K562 (cell line): Measurements from ENCODE around the gene SPOCK2. TPM values are rescaled to one million over a fixed set of nuclear protein-coding genes. Genes with fewer than 3 reads are reported as not detected.
A peak's percentile ranks its signal among the peaks of the same experiment; 100 is the strongest.

Experiments used
- ARNT ChIP-seq, 2 experiments: fragments of 450-650 bp; IDR thresholded peaks; 2 replicates each; pipeline ENCODE4 v1.6.1; 2016; ENCODE audit warnings: mild to moderate bottlenecking in 1 of 2
- ATF1 ChIP-seq, 2 experiments: fragments of 450-650 bp in 1 of 2; IDR thresholded peaks; 2 replicates each; pipeline ENCODE4 v1.6.1; 2016; ENCODE audit warnings: missing compliant biosample characterization in 1 of 2, missing genetic modification characterization in 1 of 2
- CEBPG ChIP-seq, 3 experiments: fragments of 200-800 bp in 1 of 3; sonication (Bioruptor generic) in 1 of 3; sonication (generic) in 1 of 3; formaldehyde crosslinking in 1 of 3; IDR thresholded peaks in 2 of 3; conservative IDR thresholded peaks in 1 of 3; 2 replicates each; pipeline versions ENCODE4 v1.6.1 to v1.8.0; 2016 to 2022; ENCODE audit warnings: missing compliant biosample characterization in 2 of 3, missing genetic modification characterization in 2 of 3, mild to moderate bottlenecking in 1 of 3, missing genetic modification reagents in 1 of 3
- ELF4 ChIP-seq: fragments of 450-650 bp; formaldehyde crosslinking; IDR thresholded peaks from 2 replicates; pipeline ENCODE4 v1.4.0; 2022; ENCODE audit warnings: missing genetic modification characterization
- FOXJ2 ChIP-seq: fragments of 200-800 bp; sonication (Bioruptor generic); IDR thresholded peaks from 2 replicates; pipeline ENCODE4 v1.6.1; 2016; ENCODE audit warnings: missing genetic modification characterization, missing compliant biosample characterization
- FOXK1 ChIP-seq: sonication (generic); formaldehyde crosslinking; IDR thresholded peaks from 2 replicates; pipeline ENCODE4 v1.8.0; 2022; ENCODE audit warnings: missing genetic modification reagents, mild to moderate bottlenecking, borderline replicate concordance
- GATAD2B ChIP-seq: fragments of 450-650 bp; IDR thresholded peaks from 2 replicates; pipeline ENCODE4 v1.6.1; 2017; ENCODE audit warnings: mild to moderate bottlenecking, borderline replicate concordance
- LCOR ChIP-seq: sonication (generic); formaldehyde crosslinking; IDR thresholded peaks from 2 replicates; pipeline ENCODE4 v1.8.0; 2022; ENCODE audit warnings: mild to moderate bottlenecking, missing genetic modification reagents
- MEIS2 ChIP-seq: fragments of 450-650 bp; IDR thresholded peaks from 2 replicates; pipeline ENCODE4 v1.6.1; 2014; ENCODE audit warnings: mild to moderate bottlenecking; ENCODE audit not compliant: partially characterized antibody
- TCF3 ChIP-seq: sonication (generic); formaldehyde crosslinking; IDR thresholded peaks from 2 replicates; pipeline ENCODE4 v1.4.0; 2020; ENCODE audit warnings: mild to moderate bottlenecking, missing genetic modification reagents
- TFAP4 ChIP-seq: sonication (generic); formaldehyde crosslinking; IDR thresholded peaks from 2 replicates; pipeline ENCODE4 v1.8.0; 2022; ENCODE audit warnings: missing genetic modification reagents, mild to moderate bottlenecking, moderate library complexity, borderline replicate concordance
- YBX1 ChIP-seq: fragments of 450-650 bp; IDR thresholded peaks from 2 replicates; pipeline ENCODE4 v1.7.1; 2016; ENCODE audit warnings: mild to moderate bottlenecking
- ZBTB11 ChIP-seq, 3 experiments: fragments of 200-800 bp in 1 of 3; fragments of 250-450 bp in 1 of 3; fragments of 450-650 bp in 1 of 3; sonication (Bioruptor Pico) in 1 of 3; sonication (Bioruptor generic) in 1 of 3; formaldehyde crosslinking in 1 of 3; IDR thresholded peaks; 2 replicates each; pipeline versions ENCODE4 v1.6.1 to v1.8.0; 2016 to 2022; ENCODE audit warnings: mild to moderate bottlenecking in 2 of 3, missing genetic modification characterization in 2 of 3, missing compliant biosample characterization in 1 of 3, moderate library complexity in 1 of 3
- ZKSCAN1 ChIP-seq: fragments of 150-350 bp; IDR thresholded peaks from 2 replicates; pipeline ENCODE4 v1.6.1; 2016; ENCODE audit warnings: low read depth, low read length
- ZKSCAN8 ChIP-seq: fragments of 200-800 bp; sonication (Bioruptor generic); IDR thresholded peaks from 2 replicates; pipeline ENCODE4 v1.6.1; 2016; ENCODE audit warnings: missing genetic modification characterization, missing compliant biosample characterization
- ZNF280A ChIP-seq: fragments of 450-650 bp; IDR thresholded peaks from 2 replicates; pipeline ENCODE4 v1.6.1; 2018; ENCODE audit warnings: mild to moderate bottlenecking, low read depth; ENCODE audit not compliant: partially characterized antibody
- polyA plus RNA-seq, 8 experiments: library from polyadenylated mRNA; depleted of rRNA in 4 of 8; stranded (reverse) in 5 of 8; unstranded in 3 of 8; fragments of >200 nt; fragmentation: Nextera tagmentation in 2 of 8; fragmentation: Illumina TruSeq in 1 of 8; extraction: Ambion mirVana in 2 of 8; extraction: Trizol in 1 of 8; gene quantifications; 2 replicates each; pipeline versions ENCODE4 v1.2.1 to v1.2.3, GENCODE V29; 2011 to 2014; ENCODE audit warnings: inconsistent platforms in 1 of 8, missing spikeins in 1 of 8
- total RNA-seq, 7 experiments: library from RNA; depleted of rRNA in 6 of 7; stranded (reverse); fragments of >200 nt in 6 of 7; fragmentation: Illumina TruSeq in 2 of 7; extraction: Trizol in 2 of 7; gene quantifications; 2 replicates each; pipeline versions ENCODE4 v1.2.1 to v1.2.3, GENCODE V29; 2011 to 2021; ENCODE audit warnings: low replicate concordance in 1 of 7

SPOCK2 gene
- total and polyA plus RNA-seq, 9 of the 15 experiments (the other 6 are each of a cell fraction or from before 2014, with no cell fraction given) = 0.04 to 0.86 (median 0.11) TPM; not detected in 2

DNA sequence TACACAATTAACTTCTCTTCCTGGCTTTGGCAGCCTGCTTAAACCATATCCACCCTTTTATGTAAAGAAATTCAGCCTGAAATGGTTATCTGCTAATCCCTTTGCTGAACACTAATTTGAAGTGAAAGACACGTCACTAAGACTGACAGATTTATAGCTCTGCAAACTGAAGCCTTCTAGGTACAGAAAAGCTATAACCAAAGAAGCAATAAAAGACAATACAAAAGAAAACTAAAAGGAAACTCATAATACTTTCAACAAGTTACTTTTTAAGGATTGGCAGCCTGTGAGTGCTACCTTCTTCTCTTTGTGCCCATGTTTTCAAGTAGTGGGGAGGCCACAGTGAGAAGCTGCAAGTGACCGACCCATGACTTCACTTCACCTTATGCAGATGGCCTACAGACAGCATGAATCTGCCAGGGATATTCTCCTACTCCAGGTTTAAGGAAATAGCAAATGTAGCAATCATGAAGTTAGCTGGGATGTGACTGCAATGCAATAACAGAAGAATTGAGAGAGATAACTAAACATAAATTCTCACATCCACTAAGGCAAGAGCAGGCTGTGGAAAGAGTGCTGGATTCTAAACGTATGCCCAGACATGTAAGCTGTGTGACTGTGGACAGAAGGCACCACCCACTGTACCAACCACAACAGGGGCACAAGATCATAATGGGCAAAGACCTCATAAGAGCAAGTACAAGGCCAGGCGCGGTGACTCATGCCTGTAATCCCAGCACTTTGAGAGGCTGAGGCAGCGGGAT is 10.7 kb upstream of the SPOCK2 start (continued):
- TF ChIP-seq ATF1 (CRISPR knock-in tag; IDR thresholded peaks at IDR 0.05) = no peak
- peak; percentile 93 for TF ChIP-seq ATF1 (tag; IDR thresholded peaks at IDR 0.05)
- TF ChIP-seq TFAP4 (CRISPR knock-in tag) = no peak
- TF ChIP-seq FOXK1 (CRISPR knock-in tag) = no peak
- no peak for TF ChIP-seq ZNF280A
- TF ChIP-seq GATAD2B = peak; percentile 59; the same call in 1 of the 2 replicates
- TF ChIP-seq YBX1 = no peak
- TF ChIP-seq ZBTB11 (CRISPR knock-in tag; IDR thresholded peaks at IDR 0.05) = no peak
- peak; percentile 100 for TF ChIP-seq MEIS2
- peak; percentile 1; the same call in 1 of the 2 replicates for TF ChIP-seq TCF3 (CRISPR knock-in tag)
- TF ChIP-seq CEBPG (CRISPR knock-in tag; IDR thresholded peaks at IDR 0.05) = no peak
- 0 out of 4 replicates have a peak, but pooled peaks of 1 of the 2 experiments have one; percentile 4 for TF ChIP-seq CEBPG (tag; conservative IDR thresholded peaks at IDR 0.05 in 1 of 2, IDR thresholded peaks at IDR 0.05 in 1 of 2)
- TF ChIP-seq ZKSCAN8 (CRISPR knock-in tag) = no peak
- TF ChIP-seq FOXJ2 (tag) = no peak
- TF ChIP-seq ELF4 (CRISPR knock-in tag) = 0 out of 2 replicates have a peak, but pooled peaks have one; percentile 20
- no peak for TF ChIP-seq ARNT (IDR thresholded peaks at IDR 0.05)
- no peak for TF ChIP-seq LCOR (CRISPR knock-in tag)
- no peak for TF ChIP-seq ZKSCAN1
